ENCODE results near the gene LRP3. TPM values are rescaled to one million over a fixed set of nuclear protein-coding genes. Genes with fewer than 3 reads are reported as not detected.
"Not testable (repeated sequence)": the region's sequence is repeated elsewhere in the genome, so short reads cannot be mapped to it uniquely, and the experiment has no call there.

The LRP3 gene
- total RNA-seq, 4 donors from 2014 or later = 18.3 to 29.3 (median 25.1) TPM

DNA sequence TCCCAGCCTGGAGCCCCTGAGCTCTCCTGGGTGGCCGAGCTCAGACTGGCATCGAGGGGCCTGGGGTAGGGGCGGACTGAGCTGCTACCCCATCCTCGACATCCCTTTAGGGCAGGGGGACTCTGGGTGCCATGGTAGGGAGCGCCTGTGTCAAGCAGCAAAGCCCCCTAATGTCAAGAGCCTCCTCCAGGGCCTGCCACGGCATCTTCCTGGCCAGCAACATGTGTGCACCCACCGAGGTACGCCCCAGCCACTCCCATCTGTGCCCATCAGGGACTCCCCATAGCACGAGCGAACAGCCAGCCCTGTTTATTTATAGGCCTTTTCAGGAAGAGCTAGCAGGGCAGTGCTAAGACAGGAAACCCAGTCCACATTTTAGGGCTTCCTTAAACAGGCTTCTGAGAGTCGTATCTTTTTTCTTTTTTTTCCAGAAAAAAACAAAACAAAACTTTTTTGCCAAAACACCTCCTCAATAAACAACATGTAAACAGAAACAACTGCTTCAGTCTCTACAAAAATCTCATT lies 14.3 kb downstream of the LRP3 start:
- Histone ChIP-seq H3K36me3 (no peaks in the 10 kb centered on the region), H3K4me1 (no peaks in the 10 kb centered on the region), H3K27ac (no peak overlapping the region), H3K27me3 (no peaks in the 10 kb centered on the region), H3K4me3 (no peak overlapping the region), H3K9me3 (no peaks in the 10 kb centered on the region)
- no peak for ATAC-seq
- in situ Hi-C loops (cut with MboI; ENCODE audit: low sequenced_read_pairs in 4 of 4) (no loop called here), intact Hi-C loops (cut with DNase I; ENCODE audit: low total_unique reads) (no loop called here)
- no peak for DNase-seq
- TF ChIP-seq CTCF (IDR thresholded peaks at IDR 0.05 in 4 of 5, conservative IDR thresholded peaks at IDR 0.05 in 1 of 5) = no peak
- no peak for TF ChIP-seq POLR2A (IDR thresholded peaks at IDR 0.05)

GRCh38 chr19:33208904-33209849 lies 15.0 kb downstream of the LRP3 start:
- H3K36me3 ChIP-seq = no peaks in the 10 kb centered on the region
- in situ Hi-C loops (cut with MboI; ENCODE audit: low sequenced_read_pairs in 4 of 4) = no loop called here
- no peaks in the 10 kb centered on the region for H3K9me3 ChIP-seq
- H3K27me3 ChIP-seq = no peaks in the 10 kb centered on the region
- H3K4me1 ChIP-seq = no peaks in the 10 kb centered on the region
- H3K27ac ChIP-seq = no peak overlapping the region
- intact Hi-C loops (cut with DNase I; ENCODE audit: low total_unique reads) = no loop called here
- ATAC-seq (no peak), DNase-seq (no peak)
- H3K4me3 ChIP-seq = no peak overlapping the region
- TF ChIP-seq POLR2A (IDR thresholded peaks at IDR 0.05) = no peak
- no peak for TF ChIP-seq CTCF (IDR thresholded peaks at IDR 0.05 in 4 of 5, conservative IDR thresholded peaks at IDR 0.05 in 1 of 5)

- H3K4me3 ChIP-seq; H3K36me3 ChIP-seq; in situ Hi-C loops (cut with MboI; ENCODE audit: low sequenced_read_pairs in 4 of 4); ATAC-seq; intact Hi-C loops (cut with DNase I; ENCODE audit: low total_unique reads); DNase-seq; H3K9me3 ChIP-seq; H3K4me1 ChIP-seq; H3K27ac ChIP-seq; H3K27me3 ChIP-seq: not testable (repeated sequence)
Measured at GRCh38 chr19:33209850-33210230, 15.7 kb downstream of the LRP3 start.

- no peaks in the 10 kb centered on the region for H3K36me3 ChIP-seq
- H3K27me3 ChIP-seq = no peaks in the 10 kb centered on the region
- no peaks in the 10 kb centered on the region for H3K9me3 ChIP-seq
- ATAC-seq (no peak), DNase-seq (no peak)
- no peak overlapping the region for H3K27ac ChIP-seq
- in situ Hi-C loops (cut with MboI; ENCODE audit: low sequenced_read_pairs in 4 of 4) = no loop called here
- no peak overlapping the region for H3K4me3 ChIP-seq
- TF ChIP-seq CTCF (IDR thresholded peaks at IDR 0.05 in 4 of 5, conservative IDR thresholded peaks at IDR 0.05 in 1 of 5) = no peak
- H3K4me1 ChIP-seq = no peaks in the 10 kb centered on the region
- intact Hi-C loops (cut with DNase I; ENCODE audit: low total_unique reads) = no loop called here
Measured at GRCh38 chr19:33210266-33210940, 16.3 kb downstream of the LRP3 start.

GRCh38 chr19:33211794-33212435 lies 17.8 kb downstream of the LRP3 start:
- no peak for TF ChIP-seq POLR2A (IDR thresholded peaks at IDR 0.05)
- TF ChIP-seq CTCF (IDR thresholded peaks at IDR 0.05 in 4 of 5, conservative IDR thresholded peaks at IDR 0.05 in 1 of 5) = no peak

More at GRCh38 chr19:33211794-33212435, 17.8 kb downstream of the LRP3 start:
- no peaks in the 10 kb centered on the region for H3K27me3 ChIP-seq
- H3K4me3 ChIP-seq = no peak overlapping the region
- no peak overlapping the region for H3K27ac ChIP-seq
- no peaks in the 10 kb centered on the region for H3K9me3 ChIP-seq
- no peaks in the 10 kb centered on the region for H3K36me3 ChIP-seq
- ATAC-seq (no peak), DNase-seq (no peak)
- in situ Hi-C loops (cut with MboI; ENCODE audit: low sequenced_read_pairs in 4 of 4) = no loop called here
- intact Hi-C loops (cut with DNase I; ENCODE audit: low total_unique reads) = no loop called here
- no peaks in the 10 kb centered on the region for H3K4me1 ChIP-seq
